Upper lobe of left lung (tissue), 4 donors: ENCODE measurements around the gene SLC25A29.

Experiments
- EP300 ChIP-seq, 4 donors: sonication (generic); formaldehyde crosslinking; IDR thresholded peaks; one replicate each; pipeline ENCODE4 v1.5.1; 2017; ENCODE audit warnings: antibody characterized with exemption in 4 of 4, control low read depth in 2 of 4
- POLR2A ChIP-seq, 4 donors: fragments of 450-650 bp; IDR thresholded peaks; one replicate each; pipeline ENCODE4 v1.5.1; 2016 to 2017; ENCODE audit warnings: antibody characterized with exemption in 4 of 4, mild to moderate bottlenecking in 2 of 4
- POLR2AphosphoS5 ChIP-seq, 2 donors: sonication (generic); formaldehyde crosslinking; IDR thresholded peaks; one replicate each; pipeline ENCODE4 v1.5.1; 2017; ENCODE audit warnings: antibody characterized with exemption in 2 of 2
- TF ChIP-seq, protein P1 (sequence below), 6 experiments: fragments of 450-650 bp in 4 of 6; fragments of 200-600 bp in 2 of 6; sonication (generic) in 2 of 6; IDR thresholded peaks; one replicate each; pipeline ENCODE4 v1.5.1; 2016 to 2019; ENCODE audit warnings: antibody characterized with exemption in 6 of 6

DNA sequence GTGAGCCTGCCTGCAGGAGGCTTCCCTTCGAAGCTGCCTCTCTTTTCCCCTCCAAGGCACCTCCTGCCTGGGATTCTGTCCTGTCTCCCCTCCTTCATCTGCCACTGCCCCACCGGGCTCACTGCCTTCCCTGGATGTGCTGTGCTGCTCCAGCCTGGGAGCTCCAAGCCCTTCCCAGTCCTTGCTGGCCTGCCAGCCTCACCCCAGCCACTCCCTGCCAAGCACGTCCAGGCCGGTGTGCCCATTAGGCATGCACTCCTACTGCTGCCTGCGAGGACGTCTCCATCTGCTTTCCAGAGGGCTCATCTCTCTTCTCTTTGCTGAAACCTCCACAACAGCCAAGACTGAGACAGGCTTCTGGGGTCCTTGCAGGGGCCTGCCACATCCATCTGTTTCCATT is 8.5 kb upstream of the SLC25A29 start:
- TF ChIP-seq POLR2AphosphoS5 (IDR thresholded peaks at IDR 0.05) (no peak), EP300 (IDR thresholded peaks at IDR 0.05) (no peak), POLR2A (IDR thresholded peaks at IDR 0.05) (no peak)
- TF ChIP-seq, protein P1, sequence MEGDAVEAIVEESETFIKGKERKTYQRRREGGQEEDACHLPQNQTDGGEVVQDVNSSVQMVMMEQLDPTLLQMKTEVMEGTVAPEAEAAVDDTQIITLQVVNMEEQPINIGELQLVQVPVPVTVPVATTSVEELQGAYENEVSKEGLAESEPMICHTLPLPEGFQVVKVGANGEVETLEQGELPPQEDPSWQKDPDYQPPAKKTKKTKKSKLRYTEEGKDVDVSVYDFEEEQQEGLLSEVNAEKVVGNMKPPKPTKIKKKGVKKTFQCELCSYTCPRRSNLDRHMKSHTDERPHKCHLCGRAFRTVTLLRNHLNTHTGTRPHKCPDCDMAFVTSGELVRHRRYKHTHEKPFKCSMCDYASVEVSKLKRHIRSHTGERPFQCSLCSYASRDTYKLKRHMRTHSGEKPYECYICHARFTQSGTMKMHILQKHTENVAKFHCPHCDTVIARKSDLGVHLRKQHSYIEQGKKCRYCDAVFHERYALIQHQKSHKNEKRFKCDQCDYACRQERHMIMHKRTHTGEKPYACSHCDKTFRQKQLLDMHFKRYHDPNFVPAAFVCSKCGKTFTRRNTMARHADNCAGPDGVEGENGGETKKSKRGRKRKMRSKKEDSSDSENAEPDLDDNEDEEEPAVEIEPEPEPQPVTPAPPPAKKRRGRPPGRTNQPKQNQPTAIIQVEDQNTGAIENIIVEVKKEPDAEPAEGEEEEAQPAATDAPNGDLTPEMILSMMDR (IDR thresholded peaks at IDR 0.05) = no peak
